ENCODE measurements around the gene EMC8.

The EMC8 gene

GRCh38 chr16:85782451-85782850 is 16.9 kb downstream of the EMC8 start:
- TF ChIP-seq CTCF (IDR thresholded peaks at IDR 0.05; ENCODE audit: borderline replicate concordance, insufficient read depth, low read depth, low read length) = no peak

GRCh38 chr16:85781695-85782370 is 17.5 kb downstream of the EMC8 start:
- H3K4me3 ChIP-seq (ENCODE audit: low read depth, low read length) = no peak overlapping the region
- no peak for TF ChIP-seq CTCF (IDR thresholded peaks at IDR 0.05; ENCODE audit: borderline replicate concordance, insufficient read depth, low read depth, low read length)

More at GRCh38 chr16:85782451-85782850, 16.9 kb downstream of the EMC8 start:
- H3K4me3 ChIP-seq (ENCODE audit: low read depth, low read length) = no peak overlapping the region

GRCh38 chr16:85781156-85781555 is 18.2 kb downstream of the EMC8 start:
- TF ChIP-seq CTCF (IDR thresholded peaks at IDR 0.05; ENCODE audit: borderline replicate concordance, insufficient read depth, low read depth, low read length) = no peak
- H3K4me3 ChIP-seq (ENCODE audit: low read depth, low read length) = no peak overlapping the region

GRCh38 chr16:85780281-85780680 is 19.1 kb downstream of the EMC8 start:
- no peak for TF ChIP-seq CTCF (IDR thresholded peaks at IDR 0.05; ENCODE audit: borderline replicate concordance, insufficient read depth, low read depth, low read length)
- H3K4me3 ChIP-seq (ENCODE audit: low read depth, low read length) = no peak overlapping the region

DNA sequence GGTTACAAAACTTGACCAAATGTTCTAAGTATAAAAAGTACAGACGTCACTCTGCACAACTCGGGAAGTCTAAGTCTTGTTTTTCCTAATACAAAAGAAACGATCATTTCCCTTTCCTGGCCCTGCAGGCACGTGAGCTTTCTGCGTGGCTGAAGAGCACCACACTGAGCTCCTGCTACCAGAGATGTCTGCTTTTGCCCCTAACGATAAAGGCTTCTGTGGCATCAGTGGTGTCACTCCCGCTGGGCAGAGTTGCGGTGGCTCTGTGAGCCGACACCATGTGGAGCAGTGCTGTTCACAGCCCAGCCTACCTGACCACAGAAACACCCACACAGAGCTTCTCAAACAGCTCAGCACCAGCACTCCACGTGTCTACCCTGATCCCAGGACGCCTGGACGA is 20.5 kb downstream of the EMC8 start:
- no peak for TF ChIP-seq CTCF (IDR thresholded peaks at IDR 0.05; ENCODE audit: borderline replicate concordance, insufficient read depth, low read depth, low read length)

GRCh38 chr16:85777583-85778310 is 21.6 kb downstream of the EMC8 start:
- TF ChIP-seq CTCF (IDR thresholded peaks at IDR 0.05; ENCODE audit: borderline replicate concordance, insufficient read depth, low read depth, low read length) = no peak
- H3K4me3 ChIP-seq (ENCODE audit: low read depth, low read length) = no peak overlapping the region

More for the DNA sequence above, 20.5 kb downstream of the EMC8 start:
- no peak overlapping the region for H3K4me3 ChIP-seq (ENCODE audit: low read depth, low read length)

GRCh38 chr16:85774811-85775210 is 24.5 kb downstream of the EMC8 start:
- no peak for TF ChIP-seq CTCF (IDR thresholded peaks at IDR 0.05; ENCODE audit: borderline replicate concordance, insufficient read depth, low read depth, low read length)

More at GRCh38 chr16:85774811-85775210, 24.5 kb downstream of the EMC8 start:
- no peak overlapping the region for H3K4me3 ChIP-seq (ENCODE audit: low read depth, low read length)

Data from GM12875 (cell line).